Choroid plexus epithelial cell (primary cell): ENCODE measurements around the gene KBTBD4.
"Not testable (repeated sequence)": the region's sequence is repeated elsewhere in the genome, so short reads cannot be mapped to it uniquely, and the experiment has no call there.

Experiments used
- DNase-seq: peaks from one replicate; pipeline ENCODE4 v3.0.0-alpha.2; 2010; ENCODE audit warnings: low read depth
- H3K4me3 ChIP-seq: 2 replicates; pipeline ENCODE4 v1.5.1; 2011; ENCODE audit warnings: low read depth, mild to moderate bottlenecking, control low read depth, low read length, moderate library complexity
- CTCF ChIP-seq: conservative IDR thresholded peaks from 2 replicates; pipeline ENCODE4 v1.5.1; 2011; ENCODE audit warnings: low read depth, mild to moderate bottlenecking, control low read depth, inconsistent platforms, low read length, moderate library complexity

The KBTBD4 gene

GRCh38 chr11:47550288-47551047 lies 28.3 kb downstream of the KBTBD4 start:
- no peak for TF ChIP-seq CTCF
- peak; percentile 51 for DNase-seq
- no peak overlapping the region for H3K4me3 ChIP-seq

GRCh38 chr11:47546274-47546673 lies 32.5 kb downstream of the KBTBD4 start:
- H3K4me3 ChIP-seq, DNase-seq: not testable (repeated sequence)

GRCh38 chr11:47545298-47545697 lies 33.5 kb downstream of the KBTBD4 start:
- no peak for TF ChIP-seq CTCF
- no peak overlapping the region for H3K4me3 ChIP-seq
- DNase-seq, result no peak

- TF ChIP-seq CTCF, result no peak
- DNase-seq, result no peak
- H3K4me3 ChIP-seq, result no peak overlapping the region
Observed at GRCh38 chr11:47541070-47541469, 37.7 kb downstream of the KBTBD4 start.

GRCh38 chr11:47539681-47540039 lies 39.1 kb downstream of the KBTBD4 start:
- TF ChIP-seq CTCF, result no peak
- no peak overlapping the region for H3K4me3 ChIP-seq
- DNase-seq, result no peak

GRCh38 chr11:47538741-47539565 lies 39.8 kb downstream of the KBTBD4 start:
- no peak overlapping the region for H3K4me3 ChIP-seq
- no peak for TF ChIP-seq CTCF
- no peak for DNase-seq

GRCh38 chr11:47536915-47537314 lies 41.9 kb downstream of the KBTBD4 start:
- H3K4me3 ChIP-seq, result no peak overlapping the region
- no peak for DNase-seq
- no peak for TF ChIP-seq CTCF
